Activated naive CD4-positive, alpha-beta T cell treated with anti-CD3 and anti-CD28 coated beads, Interleukin-2, amount 50 U/mL, for 72 hours (primary cell): ENCODE results near the gene PLEK2. TPM values are rescaled to one million over a fixed set of nuclear protein-coding genes. Genes with fewer than 3 reads are reported as not detected.

Experiments
- ATAC-seq, 2 donors: fragments of 150-1000 bp; cut with Tn5 transposase; 2 replicates each; pipeline ENCODE4 v1.10.0; 2021; ENCODE audit warnings: mild to moderate bottlenecking in 2 of 2, moderate library complexity in 2 of 2
- DNase-seq, 2 donors: peaks; one replicate each; pipeline ENCODE4 v3.0.0; 2021 to 2022; ENCODE audit warnings: low spot score in 2 of 2
- H3K27ac Mint-ChIP-seq, 2 donors: one replicate each; pipeline ENCODE4 v1.8.0; 2022; ENCODE audit warnings: mild to moderate bottlenecking in 2 of 2, mixed read lengths in 2 of 2
- H3K36me3 Mint-ChIP-seq, 2 donors: one replicate each; pipeline ENCODE4 v1.8.0; 2022; ENCODE audit warnings: mixed read lengths in 2 of 2
- H3K9me3 Mint-ChIP-seq, 2 donors: one replicate each; pipeline ENCODE4 v1.8.0; 2022; ENCODE audit warnings: mixed read lengths in 2 of 2
- total RNA-seq, 2 donors: library from RNA; stranded (reverse); gene quantifications; one replicate each; pipeline ENCODE4 v1.2.3, GENCODE V29; 2022

PLEK2 gene
- total RNA-seq, 2 donors from 2014 or later = 3.3 to 6.5 TPM

GRCh38 chr14:67389811-67390534, 22.0 kb downstream of the PLEK2 start:
- DNase-seq = no peak
- Mint-ChIP-seq H3K27ac (peak overlapping the region in 1 of 2 donors; percentile 15), H3K9me3 (no peaks in the 10 kb centered on the region), H3K36me3 (peaks cover 4 to 7% of the 10 kb centered on the region in 2 donors)
- ATAC-seq = no peak

GRCh38 chr14:67389275-67389674, 22.7 kb downstream of the PLEK2 start:
- ATAC-seq = no peak
- Mint-ChIP-seq H3K9me3 (no peaks in the 10 kb centered on the region), H3K36me3 (peaks cover 4 to 14% of the 10 kb centered on the region in 2 donors), H3K27ac (no peak overlapping the region)
- DNase-seq = no peak

GRCh38 chr14:67387195-67387594, 24.8 kb downstream of the PLEK2 start:
- Mint-ChIP-seq H3K27ac (no peak overlapping the region), H3K9me3 (no peaks in the 10 kb centered on the region), H3K36me3 (peaks cover 8 to 19% of the 10 kb centered on the region in 2 donors)
- no peak for ATAC-seq
- no peak for DNase-seq

GRCh38 chr14:67385618-67386017, 26.3 kb downstream of the PLEK2 start:
- no peak for DNase-seq
- peaks cover 15 to 28% of the 10 kb centered on the region in 2 donors for H3K36me3 Mint-ChIP-seq
- H3K27ac Mint-ChIP-seq = no peak overlapping the region
- no peak for ATAC-seq
- H3K9me3 Mint-ChIP-seq = no peaks in the 10 kb centered on the region

GRCh38 chr14:67385120-67385519, 26.8 kb downstream of the PLEK2 start:
- ATAC-seq (no peak), DNase-seq (no peak)
- no peaks in the 10 kb centered on the region for H3K9me3 Mint-ChIP-seq
- H3K36me3 Mint-ChIP-seq = peaks cover 15 to 28% of the 10 kb centered on the region in 2 donors
- no peak overlapping the region for H3K27ac Mint-ChIP-seq

- no peak for DNase-seq
- peak overlapping the region in 1 of 2 donors; percentile 44 for H3K27ac Mint-ChIP-seq
- peaks cover 16 to 43% of the 10 kb centered on the region in 2 donors for H3K36me3 Mint-ChIP-seq
- ATAC-seq = peak in 1 of 2 donors; percentile 42
- H3K9me3 Mint-ChIP-seq = no peaks in the 10 kb centered on the region
These were observed 34.0 kb downstream of the PLEK2 start for GRCh38 chr14:67377916-67378315.

GRCh38 chr14:67373347-67373746, 38.6 kb downstream of the PLEK2 start:
- DNase-seq = no peak
- peak; percentile 90 to 92 for ATAC-seq
- peak overlapping the region; percentile 77 to 79 for H3K27ac Mint-ChIP-seq
- peaks cover 5 to 43% of the 10 kb centered on the region in 2 donors for H3K36me3 Mint-ChIP-seq
- no peaks in the 10 kb centered on the region for H3K9me3 Mint-ChIP-seq

GRCh38 chr14:67372833-67373232, 39.1 kb downstream of the PLEK2 start:
- H3K36me3 Mint-ChIP-seq = peaks cover 5 to 42% of the 10 kb centered on the region in 2 donors
- peak overlapping the region in 1 of 2 donors; percentile 77 for H3K27ac Mint-ChIP-seq
- ATAC-seq = peak in 1 of 2 donors; percentile 5
- no peak for DNase-seq
- H3K9me3 Mint-ChIP-seq = no peaks in the 10 kb centered on the region

GRCh38 chr14:67371247-67372148, 40.5 kb downstream of the PLEK2 start:
- H3K9me3 Mint-ChIP-seq = no peaks in the 10 kb centered on the region
- H3K36me3 Mint-ChIP-seq = peaks cover 5 to 35% of the 10 kb centered on the region in 2 donors
- DNase-seq = no peak
- H3K27ac Mint-ChIP-seq = peak overlapping the region in 1 of 2 donors; percentile 86
- peak in 1 of 2 donors; percentile 24 for ATAC-seq

GRCh38 chr14:67370830-67371229, 41.1 kb downstream of the PLEK2 start:
- Mint-ChIP-seq H3K36me3 (peaks cover 5 to 34% of the 10 kb centered on the region in 2 donors), H3K27ac (peak overlapping the region in 1 of 2 donors; percentile 86), H3K9me3 (no peaks in the 10 kb centered on the region)
- DNase-seq (no peak), ATAC-seq (peak; percentile 59 to 62)

GRCh38 chr14:67365476-67365875, 46.5 kb downstream of the PLEK2 start:
- H3K27ac Mint-ChIP-seq = no peak overlapping the region
- ATAC-seq = no peak
- no peaks in the 10 kb centered on the region for H3K9me3 Mint-ChIP-seq
- H3K36me3 Mint-ChIP-seq = peaks cover 10 to 42% of the 10 kb centered on the region in 2 donors
- no peak for DNase-seq

GRCh38 chr14:67360470-67361206, 51.3 kb downstream of the PLEK2 start:
- Mint-ChIP-seq H3K9me3 (no peaks in the 10 kb centered on the region), H3K36me3 (peaks cover 22 to 39% of the 10 kb centered on the region in 2 donors), H3K27ac (peak overlapping the region; percentile 96 to 99)
- ATAC-seq = peak; percentile 28 to 50
- DNase-seq = no peak

GRCh38 chr14:67359775-67360469, 52.0 kb downstream of the PLEK2 start, which contains the start of the genes ATP6V1D and EIF2S1:
Gene ATP6V1D, minus strand, starts transcription at chr14:67359804. Its CDS starts 106 bp downstream, at chr14:67359698.
Gene EIF2S1, plus strand, starts transcription at chr14:67360328. Its CDS starts 4,440 bp downstream, at chr14:67364768.
- peak within 1 kb of the TSS; percentile 96 to 99 for H3K27ac Mint-ChIP-seq
- ATAC-seq (peak; percentile 91 to 93), DNase-seq (peak; percentile 96 to 100)
- peaks cover 22 to 32% of the 10 kb centered on the region in 2 donors for H3K36me3 Mint-ChIP-seq
- no peaks in the 10 kb centered on the region for H3K9me3 Mint-ChIP-seq

GRCh38 chr14:67358924-67359774, 52.8 kb downstream of the PLEK2 start:
- ATAC-seq = no peak

GRCh38 chr14:67357969-67358354, 54.0 kb downstream of the PLEK2 start:
- no peak for ATAC-seq
- Mint-ChIP-seq H3K36me3 (peaks cover 17 to 18% of the 10 kb centered on the region in 2 donors), H3K9me3 (no peaks in the 10 kb centered on the region), H3K27ac (peak overlapping the region in 1 of 2 donors; percentile 96)
- no peak for DNase-seq

More at GRCh38 chr14:67358924-67359774, 52.8 kb downstream of the PLEK2 start:
- DNase-seq = no peak
- Mint-ChIP-seq H3K9me3 (no peaks in the 10 kb centered on the region), H3K36me3 (peaks cover 22 to 24% of the 10 kb centered on the region in 2 donors), H3K27ac (peak overlapping the region; percentile 96 to 99)
